ENCODE measurements around the gene AP1B1. TPM values are rescaled to one million over a fixed set of nuclear protein-coding genes. Genes with fewer than 3 reads are reported as not detected.

Gene AP1B1
- total and polyA plus RNA-seq, 4 donors, result 32.7 to 97.9 (median 50.0) TPM

DNA sequence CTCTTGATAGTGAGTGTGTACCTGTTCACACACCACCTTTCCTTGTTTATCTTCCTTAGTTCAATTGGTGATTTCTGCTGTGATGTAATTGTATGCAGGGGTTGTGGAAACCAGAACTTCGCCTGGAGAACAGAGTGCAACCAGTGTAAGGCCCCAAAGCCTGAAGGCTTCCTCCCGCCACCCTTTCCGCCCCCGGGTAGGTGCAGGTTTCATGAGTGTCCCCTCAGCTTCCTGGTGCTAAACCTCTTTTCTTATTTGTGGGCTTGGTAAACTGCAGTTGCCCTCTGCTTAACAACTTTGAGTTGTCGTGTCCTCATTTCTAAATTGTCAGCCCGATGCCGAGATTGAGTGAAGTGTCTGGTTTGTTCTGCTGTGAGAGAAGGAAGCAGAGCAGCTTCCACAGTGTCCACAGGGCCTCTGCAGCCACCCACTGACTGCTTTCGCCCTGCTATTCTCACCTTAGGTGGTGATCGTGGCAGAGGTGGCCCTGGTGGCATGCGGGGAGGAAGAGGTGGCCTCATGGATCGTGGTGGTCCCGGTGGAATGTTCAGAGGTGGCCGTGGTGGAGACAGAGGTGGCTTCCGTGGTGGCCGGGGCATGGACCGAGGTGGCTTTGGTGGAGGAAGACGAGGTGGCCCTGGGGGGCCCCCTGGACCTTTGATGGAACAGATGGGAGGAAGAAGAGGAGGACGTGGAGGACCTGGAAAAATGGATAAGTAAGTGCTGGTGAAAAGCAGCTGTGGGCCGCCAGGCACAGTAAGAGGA, 89.1 kb downstream of the AP1B1 start:
- 91 to 92% methylated on average over 19 of the region's 19 CpGs for WGBS, 2 donors
- ATAC-seq (ENCODE audit: insufficient read depth, low FRiP score) (no peak), DNase-seq (no peak)
- Histone ChIP-seq H3K9me3 (ENCODE audit: control insufficient read depth in 4 of 4, insufficient read depth in 3 of 4, low read length in 3 of 4) (no peaks in the 10 kb centered on the region), H3K27me3 (ENCODE audit: control insufficient read depth in 3 of 3, insufficient read depth in 3 of 3, low read length in 2 of 3) (no peaks in the 10 kb centered on the region), H3K4me3 (no peak overlapping the region), H3K36me3 (ENCODE audit: control insufficient read depth in 4 of 4, insufficient read depth in 4 of 4, low read length in 4 of 4) (peaks cover 41 to 54% (median 49%) of the 10 kb centered on the region in 4 donors), H3K9ac (ENCODE audit: insufficient read depth in 1 of 2, low read length in 2 of 2) (no peak overlapping the region), H3K4me1 (ENCODE audit: control insufficient read depth in 5 of 5, insufficient read depth in 5 of 5, low read length in 5 of 5) (peaks cover 0 to 7% (median 0%) of the 10 kb centered on the region in 5 donors), H3K27ac (ENCODE audit: low read depth in 1 of 2, low read length in 1 of 2) (no peak overlapping the region)
- TF ChIP-seq, protein P1, sequence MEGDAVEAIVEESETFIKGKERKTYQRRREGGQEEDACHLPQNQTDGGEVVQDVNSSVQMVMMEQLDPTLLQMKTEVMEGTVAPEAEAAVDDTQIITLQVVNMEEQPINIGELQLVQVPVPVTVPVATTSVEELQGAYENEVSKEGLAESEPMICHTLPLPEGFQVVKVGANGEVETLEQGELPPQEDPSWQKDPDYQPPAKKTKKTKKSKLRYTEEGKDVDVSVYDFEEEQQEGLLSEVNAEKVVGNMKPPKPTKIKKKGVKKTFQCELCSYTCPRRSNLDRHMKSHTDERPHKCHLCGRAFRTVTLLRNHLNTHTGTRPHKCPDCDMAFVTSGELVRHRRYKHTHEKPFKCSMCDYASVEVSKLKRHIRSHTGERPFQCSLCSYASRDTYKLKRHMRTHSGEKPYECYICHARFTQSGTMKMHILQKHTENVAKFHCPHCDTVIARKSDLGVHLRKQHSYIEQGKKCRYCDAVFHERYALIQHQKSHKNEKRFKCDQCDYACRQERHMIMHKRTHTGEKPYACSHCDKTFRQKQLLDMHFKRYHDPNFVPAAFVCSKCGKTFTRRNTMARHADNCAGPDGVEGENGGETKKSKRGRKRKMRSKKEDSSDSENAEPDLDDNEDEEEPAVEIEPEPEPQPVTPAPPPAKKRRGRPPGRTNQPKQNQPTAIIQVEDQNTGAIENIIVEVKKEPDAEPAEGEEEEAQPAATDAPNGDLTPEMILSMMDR (IDR thresholded peaks at IDR 0.05; ENCODE audit: control extremely low read depth, extremely low read depth), result no peak

DNA sequence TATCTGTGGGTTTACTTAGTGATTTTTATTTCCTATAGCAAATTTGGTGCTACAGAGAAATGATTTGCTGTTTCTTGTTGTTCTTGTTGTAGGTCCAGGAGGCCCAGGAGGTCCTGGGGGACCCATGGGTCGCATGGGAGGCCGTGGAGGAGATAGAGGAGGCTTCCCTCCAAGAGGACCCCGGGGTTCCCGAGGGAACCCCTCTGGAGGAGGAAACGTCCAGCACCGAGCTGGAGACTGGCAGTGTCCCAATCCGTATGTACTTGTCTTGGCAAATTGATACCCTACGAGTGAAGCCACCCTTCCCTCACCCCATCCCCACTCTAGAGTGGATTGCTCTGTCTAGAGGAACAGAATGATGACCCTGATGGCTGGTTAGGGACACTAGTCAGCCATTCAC, 89.7 kb downstream of the AP1B1 start:
- no peak overlapping the region for H3K4me3 ChIP-seq
- no peak overlapping the region for H3K27ac ChIP-seq (ENCODE audit: low read depth in 1 of 2, low read length in 1 of 2)
- peaks cover 45 to 58% (median 52%) of the 10 kb centered on the region in 4 donors for H3K36me3 ChIP-seq (ENCODE audit: control insufficient read depth in 4 of 4, insufficient read depth in 4 of 4, low read length in 4 of 4)
- H3K9ac ChIP-seq (ENCODE audit: insufficient read depth in 1 of 2, low read length in 2 of 2), result no peak overlapping the region
- no peak for DNase-seq
- ATAC-seq (ENCODE audit: insufficient read depth, low FRiP score), result no peak
- WGBS, 2 donors, result 84 to 87% methylated on average over 8 of the region's 8 CpGs
- TF ChIP-seq, protein P1 (IDR thresholded peaks at IDR 0.05; ENCODE audit: control extremely low read depth, extremely low read depth), result no peak
- no peaks in the 10 kb centered on the region for H3K27me3 ChIP-seq (ENCODE audit: control insufficient read depth in 3 of 3, insufficient read depth in 3 of 3, low read length in 2 of 3)
- peaks cover 0 to 7% (median 0%) of the 10 kb centered on the region in 5 donors for H3K4me1 ChIP-seq (ENCODE audit: control insufficient read depth in 5 of 5, insufficient read depth in 5 of 5, low read length in 5 of 5)
- H3K9me3 ChIP-seq (ENCODE audit: control insufficient read depth in 4 of 4, insufficient read depth in 3 of 4, low read length in 3 of 4), result no peaks in the 10 kb centered on the region

DNA sequence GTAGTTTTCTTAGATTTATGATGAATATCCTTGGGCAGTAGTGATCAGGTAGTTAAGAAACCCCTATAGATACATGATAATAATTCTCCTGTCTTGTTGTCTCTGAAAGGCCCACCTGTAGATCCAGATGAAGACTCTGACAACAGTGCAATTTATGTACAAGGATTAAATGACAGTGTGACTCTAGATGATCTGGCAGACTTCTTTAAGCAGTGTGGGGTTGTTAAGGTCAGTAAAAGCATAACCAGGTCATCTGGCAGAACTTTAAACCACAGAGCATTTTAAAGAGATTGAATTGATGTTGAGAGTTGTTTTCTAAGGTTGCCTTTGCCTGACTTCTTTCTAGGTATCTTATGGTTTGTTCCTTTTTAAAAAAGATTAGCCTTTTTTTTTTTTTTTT, 96.0 kb downstream of the AP1B1 start:
- Histone ChIP-seq H3K4me1 (ENCODE audit: control insufficient read depth in 5 of 5, insufficient read depth in 5 of 5, low read length in 5 of 5) (no peaks in the 10 kb centered on the region), H3K27me3 (ENCODE audit: control insufficient read depth in 3 of 3, insufficient read depth in 3 of 3, low read length in 2 of 3) (no peaks in the 10 kb centered on the region), H3K36me3 (ENCODE audit: control insufficient read depth in 4 of 4, insufficient read depth in 4 of 4, low read length in 4 of 4) (peaks cover 44 to 69% (median 65%) of the 10 kb centered on the region in 4 donors), H3K27ac (ENCODE audit: low read depth in 1 of 2, low read length in 1 of 2) (no peak overlapping the region), H3K4me3 (no peak overlapping the region), H3K9ac (ENCODE audit: insufficient read depth in 1 of 2, low read length in 2 of 2) (no peak overlapping the region), H3K9me3 (ENCODE audit: control insufficient read depth in 4 of 4, insufficient read depth in 3 of 4, low read length in 3 of 4) (no peaks in the 10 kb centered on the region)
- DNase-seq (no peak), ATAC-seq (ENCODE audit: insufficient read depth, low FRiP score) (no peak)
- TF ChIP-seq, protein P1 (IDR thresholded peaks at IDR 0.05; ENCODE audit: control extremely low read depth, extremely low read depth), result no peak
